IMR-90 (cell line): ENCODE data around the gene RPN2. TPM values are rescaled to one million over a fixed set of nuclear protein-coding genes. Genes with fewer than 3 reads are reported as not detected.

Source experiments
- ATAC-seq: fragments of 200-7000 bp; cut with Tn5 transposase; 2 replicates; pipeline ENCODE4 v1.9.1; 2020; ENCODE audit warnings: low read depth, mild to moderate bottlenecking, moderate library complexity
- BruUV-seq: library from RNA; stranded (reverse); fragments of 400-500 nt; replicated peaks from 2 replicates; lab custom pipeline; 2021; lab: Mats Ljungman, UMichigan
- CTCF ChIA-PET: fragments of 300-600 bp; formaldehyde crosslinking; extraction: SDS; loops from one replicate; lab custom pipeline; 2021; ENCODE audit warnings: antibody characterized with exemption; lab: Yijun Ruan, JAX
- POLR2A ChIA-PET: fragments of 300-600 bp; sonication (Branson Sonifier 250); formaldehyde crosslinking; loops from one replicate; lab custom pipeline; 2022; ENCODE audit warnings: antibody characterized with exemption; ENCODE audit not compliant: unreplicated experiment; lab: Charles Lee
- DNase-seq: peaks from one replicate; pipeline ENCODE4 v3.0.0; 2013
- H2AFZ ChIP-seq: replicated peaks from 2 replicates; pipeline ENCODE3; 2013; ENCODE audit warnings: low read length, mild to moderate bottlenecking; ENCODE audit not compliant: poor library complexity
- H2AK5ac ChIP-seq: 2 replicates; pipeline ENCODE4 v1.6.1; 2013; ENCODE audit warnings: low read depth, low read length, inconsistent platforms
- H2AK9ac ChIP-seq: replicated peaks from 2 replicates; pipeline ENCODE3; 2013; ENCODE audit warnings: mild to moderate bottlenecking, low read depth, low read length, moderate library complexity; ENCODE audit not compliant: poor library complexity
- H2BK120ac ChIP-seq: 2 replicates; pipeline ENCODE4 v1.6.1; 2013; ENCODE audit warnings: low read depth, low read length, inconsistent platforms
- H2BK15ac ChIP-seq: 3 replicates; pipeline ENCODE4 v1.6.1; 2013; ENCODE audit warnings: low read depth, low read length, inconsistent platforms
- H2BK20ac ChIP-seq: 2 replicates; pipeline ENCODE4 v1.6.1; 2013; ENCODE audit warnings: low read depth, mild to moderate bottlenecking, inconsistent platforms, low read length, moderate library complexity
- H2BK5ac ChIP-seq: 2 replicates; pipeline ENCODE4 v1.6.1; 2013; ENCODE audit warnings: mild to moderate bottlenecking, low read depth, low read length, inconsistent platforms; ENCODE audit not compliant: poor library complexity, severe bottlenecking
- H3K14ac ChIP-seq: replicated peaks from 2 replicates; pipeline ENCODE4 v1.6.1; 2013; ENCODE audit warnings: low read depth, low read length, inconsistent platforms
- H3K18ac ChIP-seq: 2 replicates; pipeline ENCODE4 v1.6.1; 2013; ENCODE audit warnings: low read depth, low read length, control low read depth
- H3K23ac ChIP-seq: 2 replicates; pipeline ENCODE4 v1.6.1; 2013; ENCODE audit warnings: low read depth, low read length, inconsistent platforms
- H3K27ac ChIP-seq: 2 replicates; pipeline ENCODE4 v1.5.1; 2013; ENCODE audit warnings: mild to moderate bottlenecking, control low read depth, low read length; ENCODE audit not compliant: insufficient read depth
- H3K27me3 ChIP-seq: 2 replicates; pipeline ENCODE4 v1.6.1; 2013; ENCODE audit warnings: low read length; ENCODE audit not compliant: control insufficient read depth, insufficient read depth
- H3K36me3 ChIP-seq: 2 replicates; pipeline ENCODE4 v1.6.1; 2013; ENCODE audit warnings: low read length, mixed read lengths; ENCODE audit not compliant: control insufficient read depth, insufficient read depth
- H3K4ac ChIP-seq: 2 replicates; pipeline ENCODE4 v1.6.1; 2013; ENCODE audit warnings: low read depth, low read length, inconsistent platforms
- H3K4me1 ChIP-seq: 2 replicates; pipeline ENCODE4 v1.6.1; 2013; ENCODE audit warnings: low read length, mixed read lengths; ENCODE audit not compliant: control insufficient read depth, insufficient read depth
- H3K4me2 ChIP-seq: 2 replicates; pipeline ENCODE4 v1.6.1; 2013; ENCODE audit warnings: low read depth, mild to moderate bottlenecking, control low read depth, low read length, moderate library complexity
- H3K4me3 ChIP-seq: 2 replicates; pipeline ENCODE4 v1.5.1; 2013; ENCODE audit warnings: low read depth, mild to moderate bottlenecking, control low read depth, low read length, moderate library complexity; ENCODE audit not compliant: insufficient read depth
- H3K56ac ChIP-seq: 2 replicates; pipeline ENCODE4 v1.6.1; 2013; ENCODE audit warnings: low read length, inconsistent platforms; ENCODE audit not compliant: insufficient read depth; ENCODE audit errors: extremely low read depth
- H3K79me1 ChIP-seq, 2 experiments: 2 replicates each; pipeline ENCODE4 v1.6.1; 2013; ENCODE audit warnings: low read length in 2 of 2, inconsistent platforms in 1 of 2, low read depth in 1 of 2
- H3K9ac ChIP-seq: 2 replicates; pipeline ENCODE4 v1.6.1; 2013; ENCODE audit warnings: low read depth, low read length, control low read depth
- H3K9me1 ChIP-seq: 2 replicates; pipeline ENCODE4 v1.6.1; 2013; ENCODE audit warnings: low read length, inconsistent platforms; ENCODE audit not compliant: insufficient read depth
- H3K9me3 ChIP-seq: 2 replicates; pipeline ENCODE4 v1.6.1; 2013; ENCODE audit warnings: low read length; ENCODE audit not compliant: control insufficient read depth, insufficient read depth
- H4K20me1 ChIP-seq: 2 replicates; pipeline ENCODE4 v1.6.1; 2013; ENCODE audit warnings: low read length, inconsistent platforms; ENCODE audit not compliant: insufficient read depth
- H4K5ac ChIP-seq: 2 replicates; pipeline ENCODE4 v1.6.1; 2013; ENCODE audit warnings: mild to moderate bottlenecking, low read depth, low read length, control low read depth
- H4K8ac ChIP-seq, 2 experiments: 2 replicates each; pipeline ENCODE4 v1.6.1; 2013; ENCODE audit warnings: low read depth in 2 of 2, low read length in 2 of 2, control low read depth in 1 of 2, inconsistent platforms in 1 of 2
- H4K91ac ChIP-seq: 2 replicates; pipeline ENCODE4 v1.6.1; 2013; ENCODE audit warnings: low read depth, low read length, inconsistent platforms; ENCODE audit not compliant: insufficient read depth
- CEBPB ChIP-seq: IDR thresholded peaks from 2 replicates; pipeline ENCODE4 v1.6.1; 2012; ENCODE audit warnings: low read depth, low read length, improper control_type of control experiment
- CHD1 ChIP-seq: IDR thresholded peaks from 2 replicates; pipeline ENCODE4 v1.6.1; 2012; ENCODE audit warnings: low read depth, low read length, improper control_type of control experiment
- FOS ChIP-seq: fragments of 150-350 bp; IDR thresholded peaks from 2 replicates; pipeline ENCODE4 v1.6.1; 2016; ENCODE audit warnings: low read depth, low read length
- MAFK ChIP-seq: IDR thresholded peaks from 2 replicates; pipeline ENCODE4 v1.6.1; 2012; ENCODE audit warnings: low read depth, low read length, improper control_type of control experiment
- MAZ ChIP-seq: IDR thresholded peaks from 2 replicates; pipeline ENCODE4 v1.6.1; 2012; ENCODE audit warnings: low read depth, mild to moderate bottlenecking, low read length, improper control_type of control experiment, moderate library complexity, borderline replicate concordance
- MXI1 ChIP-seq: IDR thresholded peaks from 2 replicates; pipeline ENCODE4 v1.6.1; 2012; ENCODE audit warnings: low read depth, mild to moderate bottlenecking, low read length, moderate library complexity, borderline replicate concordance
- NFE2L2 ChIP-seq: fragments of 150-350 bp; IDR thresholded peaks from 2 replicates; pipeline ENCODE4 v1.6.1; 2016; ENCODE audit warnings: low read depth, mild to moderate bottlenecking, low read length
- POLR2A ChIP-seq: IDR thresholded peaks from 2 replicates; pipeline ENCODE4 v1.6.1; 2012; ENCODE audit warnings: mild to moderate bottlenecking, low read depth, low read length
- RCOR1 ChIP-seq: IDR thresholded peaks from 2 replicates; pipeline ENCODE4 v1.6.1; 2012; ENCODE audit warnings: mild to moderate bottlenecking, low read length, improper control_type of control experiment; ENCODE audit not compliant: insufficient replicate concordance
- RFX5 ChIP-seq: IDR thresholded peaks from 2 replicates; pipeline ENCODE4 v1.8.0; 2012; ENCODE audit warnings: low read depth, mild to moderate bottlenecking, low read length, moderate library complexity
- SMC3 ChIP-seq: fragments of 150-350 bp; IDR thresholded peaks from 2 replicates; pipeline ENCODE4 v1.6.1; 2016; ENCODE audit warnings: low read depth, mild to moderate bottlenecking, antibody characterized with exemption, low read length, moderate library complexity
- WGBS, 2 experiments: methylation state at CpG; one replicate each; pipeline versions ENCODE4 v1.1.5 to v1.1.7; 2013; ENCODE audit warnings: missing lambda C conversion rate in 2 of 2; ENCODE audit not compliant: insufficient read length in 1 of 2; ENCODE audit errors: extremely low coverage in 2 of 2; 5-methylcytosine and 5-hydroxymethylcytosine counted together
- dilution Hi-C: fragments of 300-500 bp; cut with HindIII; formaldehyde crosslinking; loops from one replicate; pipeline ENCODE4 v1.14.3; 2018; ENCODE audit warnings: low sequenced_read_pairs; ENCODE audit not compliant: unreplicated experiment
- in situ Hi-C: fragments of 300-500 bp; cut with MboI; formaldehyde crosslinking; loops from 3 replicates; pipeline ENCODE4 v1.14.3; 2019; ENCODE audit warnings: low sequenced_read_pairs, inconsistent platforms, mixed read lengths
- intact Hi-C: fragments of 100-400 bp; cut with micrococcal nuclease; formaldehyde crosslinking; loops from 2 replicates; pipeline ENCODE4 v1.10.0; 2022
- polyA plus RNA-seq, 3 experiments: library from polyadenylated mRNA; depleted of rRNA; stranded (reverse); fragments of >200 nt; gene quantifications; 2 replicates each; pipeline ENCODE4 v1.2.3, GENCODE V29; 2012; ENCODE audit warnings: low replicate concordance in 1 of 3
- total RNA-seq: library from RNA; depleted of rRNA; stranded (reverse); fragments of >200 nt; gene quantifications from 2 replicates; pipeline ENCODE4 v1.2.3, GENCODE V29; 2012
- TF ChIP-seq, protein P1 (sequence below): fragments of 150-350 bp; IDR thresholded peaks from 2 replicates; pipeline ENCODE4 v1.6.1; 2016; ENCODE audit warnings: low read depth, mild to moderate bottlenecking, low read length, moderate library complexity, borderline replicate concordance
- TF ChIP-seq, protein P2 (sequence below): fragments of 150-350 bp; IDR thresholded peaks from 2 replicates; pipeline ENCODE4 v1.6.1; 2017; ENCODE audit warnings: mild to moderate bottlenecking, antibody characterized with exemption, low read length, low read depth
- TF ChIP-seq, protein P3 (sequence below): conservative IDR thresholded peaks from 2 replicates; pipeline ENCODE4 v1.5.1; 2012; ENCODE audit warnings: mild to moderate bottlenecking, low read depth, low read length, improper control_type of control experiment

The RPN2 gene
- total and polyA plus RNA-seq, 2 of the 4 experiments (the other 2 are of a cell fraction), result 305 to 481 TPM

DNA sequence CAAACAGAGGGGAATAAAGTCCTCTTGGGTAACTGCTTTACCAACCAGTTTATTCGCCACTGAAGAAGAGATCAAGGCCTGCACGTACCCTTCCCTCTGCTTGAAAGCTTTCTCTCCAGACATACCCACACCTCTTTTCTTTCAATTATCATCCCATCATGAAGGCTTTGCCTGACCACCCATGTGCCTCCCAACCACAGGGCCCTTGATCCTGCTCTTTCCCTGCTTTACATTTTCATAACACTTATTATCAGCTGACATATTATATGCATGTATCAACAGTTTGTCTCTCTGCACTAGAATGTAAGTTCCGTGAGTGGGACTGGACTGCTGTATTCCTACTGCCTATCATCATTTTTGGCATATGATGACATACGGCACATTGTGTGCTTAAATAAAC, 20.9 kb upstream of the RPN2 start:
- Histone ChIP-seq H3K4me2 (no peak overlapping the region), H3K18ac (no peak overlapping the region), H3K9me3 (no peaks in the 10 kb centered on the region), H3K4ac (no peak overlapping the region), H4K5ac (no peak overlapping the region), H3K27me3 (no peaks in the 10 kb centered on the region), H3K4me3 (no peak overlapping the region), H4K91ac (no peak overlapping the region), H4K20me1 (no peaks in the 10 kb centered on the region), H3K36me3 (no peaks in the 10 kb centered on the region), H3K4me1 (no peaks in the 10 kb centered on the region), H3K14ac (no peak overlapping the region), H4K8ac (no peak overlapping the region), H2AK9ac (no peak overlapping the region), H3K9me1 (no peaks in the 10 kb centered on the region), H3K9ac (no peak overlapping the region), H2BK20ac (no peak overlapping the region), H2AK5ac (no peak overlapping the region), H2AFZ (no peak overlapping the region), H2BK120ac (no peak overlapping the region), H3K56ac (no peak overlapping the region), H3K79me1 (no peaks in the 10 kb centered on the region), H2BK5ac (no peak overlapping the region), H2BK15ac (no peak overlapping the region), H3K27ac (no peak overlapping the region), H3K23ac (no peak overlapping the region)
- BruUV-seq, result no TSS peak
- ChIA-PET CTCF (no interaction called here), POLR2A (no interaction called here)
- in situ Hi-C loops, result no loop called here
- DNase-seq, result no peak
- intact Hi-C loops, result no loop called here
- no CpG with 5 or more reads among the region's 4 CpGs for WGBS, 2 experiments
- TF ChIP-seq MAFK, result no peak
- TF ChIP-seq CEBPB, result no peak
- TF ChIP-seq MXI1, result no peak
- no peak for TF ChIP-seq POLR2A
- TF ChIP-seq, protein P1, sequence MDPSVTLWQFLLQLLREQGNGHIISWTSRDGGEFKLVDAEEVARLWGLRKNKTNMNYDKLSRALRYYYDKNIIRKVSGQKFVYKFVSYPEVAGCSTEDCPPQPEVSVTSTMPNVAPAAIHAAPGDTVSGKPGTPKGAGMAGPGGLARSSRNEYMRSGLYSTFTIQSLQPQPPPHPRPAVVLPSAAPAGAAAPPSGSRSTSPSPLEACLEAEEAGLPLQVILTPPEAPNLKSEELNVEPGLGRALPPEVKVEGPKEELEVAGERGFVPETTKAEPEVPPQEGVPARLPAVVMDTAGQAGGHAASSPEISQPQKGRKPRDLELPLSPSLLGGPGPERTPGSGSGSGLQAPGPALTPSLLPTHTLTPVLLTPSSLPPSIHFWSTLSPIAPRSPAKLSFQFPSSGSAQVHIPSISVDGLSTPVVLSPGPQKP, result no peak
- no peak for TF ChIP-seq MAZ
- no peak for TF ChIP-seq SMC3
- TF ChIP-seq NFE2L2, result no peak
- no peak for TF ChIP-seq CHD1
- TF ChIP-seq, protein P2, sequence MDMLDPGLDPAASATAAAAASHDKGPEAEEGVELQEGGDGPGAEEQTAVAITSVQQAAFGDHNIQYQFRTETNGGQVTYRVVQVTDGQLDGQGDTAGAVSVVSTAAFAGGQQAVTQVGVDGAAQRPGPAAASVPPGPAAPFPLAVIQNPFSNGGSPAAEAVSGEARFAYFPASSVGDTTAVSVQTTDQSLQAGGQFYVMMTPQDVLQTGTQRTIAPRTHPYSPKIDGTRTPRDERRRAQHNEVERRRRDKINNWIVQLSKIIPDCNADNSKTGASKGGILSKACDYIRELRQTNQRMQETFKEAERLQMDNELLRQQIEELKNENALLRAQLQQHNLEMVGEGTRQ, result no peak
- TF ChIP-seq FOS, result no peak
- no peak for TF ChIP-seq RCOR1
- no peak for TF ChIP-seq RFX5
- TF ChIP-seq, protein P3, sequence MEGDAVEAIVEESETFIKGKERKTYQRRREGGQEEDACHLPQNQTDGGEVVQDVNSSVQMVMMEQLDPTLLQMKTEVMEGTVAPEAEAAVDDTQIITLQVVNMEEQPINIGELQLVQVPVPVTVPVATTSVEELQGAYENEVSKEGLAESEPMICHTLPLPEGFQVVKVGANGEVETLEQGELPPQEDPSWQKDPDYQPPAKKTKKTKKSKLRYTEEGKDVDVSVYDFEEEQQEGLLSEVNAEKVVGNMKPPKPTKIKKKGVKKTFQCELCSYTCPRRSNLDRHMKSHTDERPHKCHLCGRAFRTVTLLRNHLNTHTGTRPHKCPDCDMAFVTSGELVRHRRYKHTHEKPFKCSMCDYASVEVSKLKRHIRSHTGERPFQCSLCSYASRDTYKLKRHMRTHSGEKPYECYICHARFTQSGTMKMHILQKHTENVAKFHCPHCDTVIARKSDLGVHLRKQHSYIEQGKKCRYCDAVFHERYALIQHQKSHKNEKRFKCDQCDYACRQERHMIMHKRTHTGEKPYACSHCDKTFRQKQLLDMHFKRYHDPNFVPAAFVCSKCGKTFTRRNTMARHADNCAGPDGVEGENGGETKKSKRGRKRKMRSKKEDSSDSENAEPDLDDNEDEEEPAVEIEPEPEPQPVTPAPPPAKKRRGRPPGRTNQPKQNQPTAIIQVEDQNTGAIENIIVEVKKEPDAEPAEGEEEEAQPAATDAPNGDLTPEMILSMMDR, result no peak
- ATAC-seq, result no peak
- dilution Hi-C loops, result no loop called here
